BJ (cell line): ENCODE data around the gene KCNQ1. TPM values are rescaled to one million over a fixed set of nuclear protein-coding genes. Genes with fewer than 3 reads are reported as not detected.
A peak's percentile ranks its signal among the peaks of the same experiment; 100 is the strongest.

ENCODE experiments used
- CTCF ChIA-PET: fragments of 350-600 bp; formaldehyde crosslinking; extraction: SDS; loops from one replicate; lab custom pipeline; 2021; ENCODE audit warnings: antibody characterized with exemption, inconsistent platforms; lab: Yijun Ruan, JAX
- POLR2A ChIA-PET: fragments of 300-600 bp; sonication (Branson Sonifier 250); formaldehyde crosslinking; extraction: SDS; loops from one replicate; lab custom pipeline; 2021; ENCODE audit warnings: antibody characterized with exemption; lab: Charles Lee
- DNase-seq: peaks from one replicate; pipeline ENCODE4 v3.0.0-alpha.2; 2011; ENCODE audit warnings: low read depth
- H3K27me3 ChIP-seq: 2 replicates; pipeline ENCODE4 v1.6.0; 2011; ENCODE audit warnings: low read length; ENCODE audit not compliant: control insufficient read depth, insufficient read depth
- H3K36me3 ChIP-seq: 2 replicates; pipeline ENCODE4 v1.5.1; 2011; ENCODE audit warnings: low read length; ENCODE audit not compliant: control insufficient read depth, insufficient read depth
- H3K4me3 ChIP-seq: 2 replicates; pipeline ENCODE4 v1.5.1; 2011; ENCODE audit warnings: low read depth, mild to moderate bottlenecking, control low read depth, low read length
- CTCF ChIP-seq: IDR thresholded peaks from 2 replicates; pipeline ENCODE4 v1.5.1; 2011; ENCODE audit warnings: low read depth, mild to moderate bottlenecking, control low read depth, inconsistent platforms, low read length, moderate library complexity; ENCODE audit not compliant: insufficient read depth
- polyA plus RNA-seq: library from polyadenylated mRNA; depleted of rRNA; stranded (reverse); fragments of >200 nt; gene quantifications from 2 replicates; pipeline ENCODE4 v1.2.3, GENCODE V29; 2011

KCNQ1 gene
- polyA plus RNA-seq, 1 experiment: not detected

DNA sequence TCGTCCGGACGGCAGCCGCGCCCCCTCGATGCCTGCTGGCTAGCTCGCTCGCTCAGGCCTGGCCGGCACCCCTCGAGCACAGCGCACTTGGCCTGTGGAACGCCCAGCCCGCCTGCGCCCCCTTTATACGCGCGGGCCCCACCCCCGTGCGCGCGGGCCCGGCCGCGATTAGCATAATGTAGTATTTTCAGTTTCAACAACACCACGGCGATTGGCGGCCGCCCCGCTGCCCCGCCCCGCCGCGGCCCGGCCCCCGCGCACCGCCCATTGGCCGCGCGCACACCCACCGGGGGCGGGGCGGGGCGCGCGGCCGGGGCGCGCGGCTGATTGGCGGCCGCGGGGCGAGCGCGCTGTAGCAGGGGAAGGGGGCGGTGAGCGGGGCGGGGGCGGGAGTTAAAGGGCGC lies 440.9 kb downstream of the KCNQ1 start, which contains the start of gene CDKN1C:
Gene CDKN1C (minus strand): TSS at position 98 of the 404 bp plus-strand sequence. CDS start 319 bp downstream, outside the sequence.
- no peaks in the 10 kb centered on the region for H3K36me3 ChIP-seq
- H3K27me3 ChIP-seq: no peaks in the 10 kb centered on the region; the same call in 1 of the 2 replicates
- no peak for TF ChIP-seq CTCF
- ChIA-PET POLR2A (no interaction called here), CTCF (interaction anchor here (1.0 to 20.3 kb wide), 3 partner anchors 60 to 353 kb away, joined by 3 to 772 read pairs (median 4); no protein-coding TSS in a partner anchor)
- H3K4me3 ChIP-seq: peak within 1 kb of the TSS; percentile 60
- DNase-seq: no peak

GRCh38 chr11:2886191-2886894 lies 441.5 kb downstream of the KCNQ1 start:
- TF ChIP-seq CTCF: peak; percentile 12; the same call in 1 of the 2 replicates
- Histone ChIP-seq H3K36me3 (no peaks in the 10 kb centered on the region), H3K27me3 (no peaks in the 10 kb centered on the region; the same call in 1 of the 2 replicates), H3K4me3 (peak overlapping the region; percentile 11; the same call in 1 of the 2 replicates)
- POLR2A ChIA-PET: no interaction called here
- no peak for DNase-seq
- CTCF ChIA-PET: interaction anchor here (1.0 to 20.3 kb wide), 3 partner anchors 163 to 486 kb away, joined by 3 to 772 read pairs (median 4); partner anchors contain the start of gene TSSC4

DNA sequence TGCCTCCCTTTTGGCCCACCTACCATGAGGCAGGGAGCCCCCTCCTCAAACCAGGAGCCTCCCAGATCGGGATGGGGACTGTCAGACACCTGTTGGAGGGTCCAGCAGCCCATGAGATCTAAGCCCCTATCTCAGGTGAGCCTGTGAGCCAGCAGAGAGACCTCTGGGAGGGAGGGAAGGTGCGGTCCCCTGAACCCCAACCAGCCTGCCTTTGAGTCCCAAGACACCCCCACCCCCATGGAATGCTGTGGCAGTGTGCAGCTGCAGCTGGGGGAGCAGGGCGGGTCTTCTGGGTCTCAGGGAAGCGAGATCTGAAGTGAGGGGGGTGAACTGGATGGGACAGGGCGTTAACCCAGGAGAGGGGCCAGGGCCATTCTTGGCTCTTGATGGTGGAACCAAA lies 442.1 kb downstream of the KCNQ1 start:
- POLR2A ChIA-PET: no interaction called here
- no peaks in the 10 kb centered on the region for H3K36me3 ChIP-seq

DNA sequence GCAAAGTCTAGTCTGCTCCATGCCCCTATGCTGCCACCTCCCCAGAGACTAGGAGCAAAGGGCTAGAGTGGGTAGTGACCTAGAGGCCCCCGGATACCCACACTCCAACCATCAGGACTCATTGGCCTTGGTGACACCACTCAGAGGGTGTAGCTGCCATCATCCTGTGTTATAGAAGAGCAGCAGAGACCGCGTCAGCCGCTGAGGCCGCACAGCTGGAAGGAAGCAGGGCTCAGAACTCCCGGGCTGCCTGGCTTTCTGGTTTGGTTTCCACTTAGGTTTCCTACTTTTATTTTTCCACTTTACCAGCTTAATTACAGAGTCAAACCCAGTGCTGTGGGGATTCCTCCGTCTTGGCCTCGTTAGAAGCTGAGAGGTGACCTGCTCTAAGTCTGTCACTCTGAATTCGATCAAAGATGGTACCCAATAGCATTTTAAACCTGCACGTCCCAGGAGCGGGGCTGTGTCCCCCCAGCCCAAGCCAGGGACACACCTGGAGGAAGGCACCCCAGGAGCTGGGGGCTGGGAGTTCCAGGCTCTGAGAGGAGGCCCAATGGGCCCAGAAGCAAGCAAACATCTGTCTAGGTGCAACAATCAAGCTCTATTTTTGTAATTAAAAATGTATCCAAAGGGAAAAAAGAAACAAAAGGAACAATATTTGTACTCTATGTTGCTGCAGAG lies 442.8 kb downstream of the KCNQ1 start:
- TF ChIP-seq CTCF: no peak
- ChIA-PET POLR2A (no interaction called here), CTCF (interaction anchor here (0.5 to 20.3 kb wide), 28 partner anchors 8 to 1269 kb away, joined by 3 to 772 read pairs (median 4); partner anchors contain the start of genes PHLDA2 and TSSC4)
- H3K4me3 ChIP-seq: no peak overlapping the region
- no peaks in the 10 kb centered on the region for H3K27me3 ChIP-seq
- DNase-seq: no peak
- H3K36me3 ChIP-seq: no peaks in the 10 kb centered on the region

More for the DNA sequence above, 442.1 kb downstream of the KCNQ1 start:
- no peaks in the 10 kb centered on the region; the same call in 1 of the 2 replicates for H3K27me3 ChIP-seq
- no peak for TF ChIP-seq CTCF
- no peak overlapping the region for H3K4me3 ChIP-seq
- CTCF ChIA-PET: interaction anchor here (0.9 to 20.3 kb wide), 12 partner anchors 9 to 486 kb away, joined by 3 to 772 read pairs (median 4); partner anchors contain the start of gene TSSC4
- DNase-seq: no peak
